H9 (cell line): ENCODE results near the gene CRYGS. TPM values are rescaled to one million over a fixed set of nuclear protein-coding genes. Genes with fewer than 3 reads are reported as not detected.

Experiments used
- DNase-seq: peaks from one replicate; pipeline ENCODE4 v3.0.0-alpha.2; 2017
- H2AFZ ChIP-seq: one replicate; pipeline ENCODE4 v1.6.1; 2013; ENCODE audit warnings: mild to moderate bottlenecking, low read length, control low read depth, moderate library complexity
- H2AK5ac ChIP-seq: 2 replicates; pipeline ENCODE4 v1.6.1; 2013; ENCODE audit warnings: low read length, control low read depth, mixed read lengths; ENCODE audit not compliant: insufficient read length
- H2BK120ac ChIP-seq: one replicate; pipeline ENCODE4 v1.6.1; 2013; ENCODE audit warnings: low read depth, mild to moderate bottlenecking, low read length, control low read depth, inconsistent platforms; ENCODE audit not compliant: poor library complexity, severe bottlenecking
- H2BK12ac ChIP-seq: 2 replicates; pipeline ENCODE4 v1.6.1; 2013; ENCODE audit warnings: low read length, control low read depth, mixed read lengths, low read depth; ENCODE audit not compliant: insufficient read length
- H2BK15ac ChIP-seq: 2 replicates; pipeline ENCODE4 v1.6.1; 2013; ENCODE audit warnings: low read depth, low read length, control low read depth
- H2BK20ac ChIP-seq: one replicate; pipeline ENCODE4 v1.6.1; 2013; ENCODE audit warnings: low read depth, mild to moderate bottlenecking, low read length, control low read depth, inconsistent platforms; ENCODE audit not compliant: poor library complexity, severe bottlenecking
- H2BK5ac ChIP-seq: 2 replicates; pipeline ENCODE4 v1.6.1; 2013; ENCODE audit warnings: low read length, control low read depth, mixed read lengths; ENCODE audit not compliant: insufficient read length
- H3K14ac ChIP-seq: 2 replicates; pipeline ENCODE4 v1.6.1; 2013; ENCODE audit warnings: low read length, control low read depth; ENCODE audit not compliant: insufficient read depth
- H3K18ac ChIP-seq: 2 replicates; pipeline ENCODE4 v1.6.1; 2013; ENCODE audit warnings: low read depth, mild to moderate bottlenecking, mixed read lengths, low read length, control low read depth; ENCODE audit not compliant: insufficient read length
- H3K23ac ChIP-seq: 2 replicates; pipeline ENCODE4 v1.6.1; 2013; ENCODE audit warnings: low read length, control low read depth, mixed read lengths, low read depth; ENCODE audit not compliant: insufficient read length
- H3K23me2 ChIP-seq: 2 replicates; pipeline ENCODE4 v1.6.1; 2013; ENCODE audit warnings: low read depth, mild to moderate bottlenecking, mixed read lengths, low read length, control low read depth; ENCODE audit not compliant: insufficient read length, poor library complexity, severe bottlenecking
- H3K27ac ChIP-seq: 2 replicates; pipeline ENCODE4 v1.5.1; 2013; ENCODE audit warnings: low read length, control low read depth, mixed read lengths, low read depth; ENCODE audit not compliant: insufficient read length
- H3K27me3 ChIP-seq: 2 replicates; pipeline ENCODE4 v1.6.1; 2013; ENCODE audit warnings: low read length, control low read depth, inconsistent platforms; ENCODE audit not compliant: insufficient read depth
- H3K4ac ChIP-seq: 2 replicates; pipeline ENCODE4 v1.6.1; 2013; ENCODE audit warnings: low read depth, mild to moderate bottlenecking, control low read depth, inconsistent platforms, low read length, moderate library complexity
- H3K4me1 ChIP-seq: 2 replicates; pipeline ENCODE4 v1.6.1; 2013; ENCODE audit warnings: low read length, control low read depth, inconsistent platforms; ENCODE audit not compliant: insufficient read depth
- H3K4me2 ChIP-seq: 2 replicates; pipeline ENCODE4 v1.6.1; 2013; ENCODE audit warnings: low read length, control low read depth, mixed read lengths; ENCODE audit not compliant: insufficient read length, insufficient read depth
- H3K56ac ChIP-seq: 2 replicates; pipeline ENCODE4 v1.6.1; 2013; ENCODE audit warnings: low read depth, mild to moderate bottlenecking, mixed read lengths, low read length, control low read depth; ENCODE audit not compliant: insufficient read length
- H3K79me1 ChIP-seq: 2 replicates; pipeline ENCODE4 v1.6.1; 2013; ENCODE audit warnings: low read depth, mild to moderate bottlenecking, moderate library complexity, low read length, control low read depth, inconsistent platforms; ENCODE audit not compliant: insufficient read depth, poor library complexity, severe bottlenecking
- H3K79me2 ChIP-seq: 2 replicates; pipeline ENCODE4 v1.6.1; 2013; ENCODE audit warnings: low read length, control low read depth, inconsistent platforms; ENCODE audit not compliant: insufficient read depth
- H3K9ac ChIP-seq: 2 replicates; pipeline ENCODE4 v1.6.1; 2013; ENCODE audit warnings: low read length, control low read depth, mixed read lengths; ENCODE audit not compliant: insufficient read length; ENCODE audit errors: extremely low read depth
- H3K9me3 ChIP-seq: one replicate; pipeline ENCODE4 v1.6.1; 2013; ENCODE audit warnings: low read depth, low read length, inconsistent platforms; ENCODE audit not compliant: control insufficient read depth
- H3T11ph ChIP-seq: one replicate; pipeline ENCODE4 v1.6.1; 2013; ENCODE audit warnings: mild to moderate bottlenecking, low read length, control low read depth, inconsistent platforms
- H4K20me1 ChIP-seq: one replicate; pipeline ENCODE4 v1.6.1; 2013; ENCODE audit not compliant: control insufficient read depth, insufficient read length, insufficient read depth
- H4K5ac ChIP-seq: 2 replicates; pipeline ENCODE4 v1.6.1; 2013; ENCODE audit warnings: low read depth, mild to moderate bottlenecking, mixed read lengths, low read length, control low read depth; ENCODE audit not compliant: insufficient read length
- H4K8ac ChIP-seq: replicated peaks from 2 replicates; pipeline ENCODE4 v1.6.1; 2013; ENCODE audit warnings: low read length, control low read depth, mixed read lengths, low read depth; ENCODE audit not compliant: insufficient read length
- H4K91ac ChIP-seq: 2 replicates; pipeline ENCODE4 v1.6.1; 2013; ENCODE audit warnings: low read depth, mild to moderate bottlenecking, moderate library complexity, mixed read lengths, low read length, control low read depth; ENCODE audit not compliant: insufficient read length
- H3K27ac Mint-ChIP-seq, 3 experiments: 2 replicates in 2 of 3; 3 replicates in 1 of 3; pipeline ENCODE4 v1.8.0; 2020 to 2021; ENCODE audit warnings: mixed read lengths in 3 of 3, mild to moderate bottlenecking in 1 of 3, moderate library complexity in 1 of 3
- H3K27me3 Mint-ChIP-seq: 2 replicates; pipeline ENCODE4 v1.8.0; 2021; ENCODE audit warnings: low read depth, mild to moderate bottlenecking, moderate library complexity, mixed read lengths
- H3K36me3 Mint-ChIP-seq, 3 experiments: 2 replicates in 2 of 3; 3 replicates in 1 of 3; pipeline ENCODE4 v1.8.0; 2020 to 2021; ENCODE audit warnings: low read depth in 3 of 3, mixed read lengths in 3 of 3; ENCODE audit not compliant: insufficient read depth in 1 of 3
- H3K4me1 Mint-ChIP-seq, 2 experiments: 2 replicates each; pipeline ENCODE4 v1.8.0; 2020; ENCODE audit warnings: mixed read lengths in 2 of 2
- H3K4me3 Mint-ChIP-seq, 2 experiments: 2 replicates in 1 of 2; 3 replicates in 1 of 2; pipeline ENCODE4 v1.8.0; 2020 to 2021; ENCODE audit warnings: mild to moderate bottlenecking in 2 of 2, mixed read lengths in 2 of 2, moderate library complexity in 1 of 2
- H3K9me3 Mint-ChIP-seq, 2 experiments: 2 replicates in 1 of 2; 3 replicates in 1 of 2; pipeline ENCODE4 v1.8.0; 2020; ENCODE audit warnings: mild to moderate bottlenecking in 2 of 2, mixed read lengths in 2 of 2, moderate library complexity in 1 of 2
- total RNA-seq: library from RNA; stranded (reverse); gene quantifications from 2 replicates; pipeline ENCODE4 v1.2.1, GENCODE V29; 2021
- TF ChIP-seq, protein P1 (sequence below): fragments of 200-600 bp; sonication (generic); conservative IDR thresholded peaks from 3 replicates; pipeline ENCODE4 v1.8.0; 2021; ENCODE audit warnings: antibody characterized with exemption, mild to moderate bottlenecking

CRYGS gene
- total RNA-seq, 1 experiment from 2014 or later: 1.0 TPM

DNA sequence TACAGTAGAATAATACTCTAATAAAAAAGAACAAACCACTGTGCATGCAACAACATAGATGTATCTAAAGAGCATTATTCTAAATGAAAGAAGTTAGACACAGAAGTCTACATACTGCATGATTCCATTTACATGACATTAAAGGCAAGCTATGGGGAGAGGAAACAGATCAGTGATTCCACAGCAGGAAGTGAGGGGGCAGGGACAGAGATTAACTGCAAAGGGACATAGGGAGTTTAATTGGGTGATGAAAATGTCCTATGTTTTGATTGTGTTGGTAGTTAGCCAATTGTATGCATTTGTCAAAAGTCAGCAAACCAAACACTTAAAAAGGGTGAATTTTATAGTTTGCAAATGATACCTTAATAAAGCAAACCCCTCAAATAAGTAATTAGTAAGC is 13.8 kb downstream of the CRYGS start:
- H3K4me1 Mint-ChIP-seq: peaks cover 8 to 16% of the 10 kb centered on the region in 2 experiments
- H3K4me3 Mint-ChIP-seq: no peak overlapping the region
- Histone ChIP-seq H4K20me1 (no peaks in the 10 kb centered on the region), H3T11ph (no peak overlapping the region), H3K23ac (no peak overlapping the region), H3K79me2 (no peaks in the 10 kb centered on the region), H2AFZ (no peak overlapping the region), H3K56ac (no peak overlapping the region), H3K14ac (no peak overlapping the region), H3K18ac (no peak overlapping the region), H2AK5ac (no peak overlapping the region), H3K23me2 (no peaks in the 10 kb centered on the region), H3K4me2 (no peak overlapping the region), H2BK15ac (no peak overlapping the region), H3K4me1 (peaks cover 2% of the 10 kb centered on the region; the same call in 1 of the 2 replicates), H3K9me3 (no peaks in the 10 kb centered on the region), H3K9ac (no peak overlapping the region), H3K79me1 (no peaks in the 10 kb centered on the region), H4K8ac (no peak overlapping the region), H4K91ac (no peak overlapping the region), H4K5ac (no peak overlapping the region), H3K27me3 (no peaks in the 10 kb centered on the region), H2BK5ac (no peak overlapping the region), H3K4ac (no peak overlapping the region), H2BK12ac (no peak overlapping the region), H3K27ac (no peak overlapping the region), H2BK20ac (no peak overlapping the region), H2BK120ac (no peak overlapping the region)
- no peak overlapping the region for H3K27ac Mint-ChIP-seq
- H3K36me3 Mint-ChIP-seq: no peaks in the 10 kb centered on the region; a peak in 1 of 7 replicates
- no peak for DNase-seq
- H3K27me3 Mint-ChIP-seq: peaks cover 4% of the 10 kb centered on the region; the same call in 1 of the 2 replicates
- TF ChIP-seq, protein P1, sequence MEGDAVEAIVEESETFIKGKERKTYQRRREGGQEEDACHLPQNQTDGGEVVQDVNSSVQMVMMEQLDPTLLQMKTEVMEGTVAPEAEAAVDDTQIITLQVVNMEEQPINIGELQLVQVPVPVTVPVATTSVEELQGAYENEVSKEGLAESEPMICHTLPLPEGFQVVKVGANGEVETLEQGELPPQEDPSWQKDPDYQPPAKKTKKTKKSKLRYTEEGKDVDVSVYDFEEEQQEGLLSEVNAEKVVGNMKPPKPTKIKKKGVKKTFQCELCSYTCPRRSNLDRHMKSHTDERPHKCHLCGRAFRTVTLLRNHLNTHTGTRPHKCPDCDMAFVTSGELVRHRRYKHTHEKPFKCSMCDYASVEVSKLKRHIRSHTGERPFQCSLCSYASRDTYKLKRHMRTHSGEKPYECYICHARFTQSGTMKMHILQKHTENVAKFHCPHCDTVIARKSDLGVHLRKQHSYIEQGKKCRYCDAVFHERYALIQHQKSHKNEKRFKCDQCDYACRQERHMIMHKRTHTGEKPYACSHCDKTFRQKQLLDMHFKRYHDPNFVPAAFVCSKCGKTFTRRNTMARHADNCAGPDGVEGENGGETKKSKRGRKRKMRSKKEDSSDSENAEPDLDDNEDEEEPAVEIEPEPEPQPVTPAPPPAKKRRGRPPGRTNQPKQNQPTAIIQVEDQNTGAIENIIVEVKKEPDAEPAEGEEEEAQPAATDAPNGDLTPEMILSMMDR: no peak
- H3K9me3 Mint-ChIP-seq: peaks cover 0 to 2% of the 10 kb centered on the region in 2 experiments; a peak in 3 of 5 replicates
